ENCODE data around the gene NUDT5.

GRCh38 chr10:12181065-12181775 lies 14.5 kb downstream of the NUDT5 start:
- no peak for TF ChIP-seq CTCF (IDR thresholded peaks at IDR 0.05; ENCODE audit: control extremely low read depth in 1 of 3, insufficient read depth in 1 of 3, low read depth in 1 of 3, low read length in 3 of 3)
- no peak for TF ChIP-seq POLR2AphosphoS5 (IDR thresholded peaks at IDR 0.05; ENCODE audit: low read depth, low read length)
- no peak for TF ChIP-seq JUND (IDR thresholded peaks at IDR 0.05; ENCODE audit: low read length)
- TF ChIP-seq SP2 (IDR thresholded peaks at IDR 0.05; ENCODE audit: low read length) = no peak
- TF ChIP-seq FOSL1 (IDR thresholded peaks at IDR 0.05; ENCODE audit: insufficient read depth, low read depth, low read length) = no peak
- TF ChIP-seq EZH2 (IDR thresholded peaks at IDR 0.05; ENCODE audit: low read depth, low read length, severe bottlenecking) = no peak
- no peak for TF ChIP-seq MAFK (IDR thresholded peaks at IDR 0.05; ENCODE audit: low read depth, low read length)
- no peak for TF ChIP-seq ATF2 (IDR thresholded peaks at IDR 0.05; ENCODE audit: low read length)
- TF ChIP-seq RNF2 (IDR thresholded peaks at IDR 0.05; ENCODE audit: borderline replicate concordance, low read depth, low read length, missing control alignments, poor library complexity, severe bottlenecking) = no peak
- TF ChIP-seq CHD2 (IDR thresholded peaks at IDR 0.05; ENCODE audit: low read length) = no peak

Measured in H1 (cell line).